NCI-H748 treated with DMSO at 0.1 percent for 48 hours (cell line): ENCODE data around the gene C1QL2.

Experiments
- DNase-seq: peaks from one replicate; lab custom pipeline; 2025; lab: John Stamatoyannopoulos, UW

The C1QL2 gene

DNA sequence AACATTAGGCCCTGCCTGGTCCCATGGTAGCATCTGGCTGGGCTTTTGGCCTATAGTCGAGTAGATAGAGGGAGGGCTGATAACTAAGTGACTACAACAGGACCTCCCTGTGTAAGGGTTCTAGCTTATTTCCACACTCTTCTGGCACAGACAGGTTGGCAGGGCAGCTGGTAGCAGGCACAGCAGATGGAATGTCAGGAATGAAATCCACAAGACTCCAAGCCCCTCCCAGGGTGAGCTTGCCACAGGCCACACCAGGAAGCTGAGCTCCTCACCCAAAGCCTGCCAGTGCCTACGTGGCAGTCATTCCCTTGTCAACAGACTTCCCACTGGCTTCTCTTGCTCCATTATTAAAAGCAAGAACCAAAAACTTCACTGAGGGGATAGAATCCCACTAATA, 20.7 kb upstream of the C1QL2 start:
- DNase-seq, result no peak

GRCh38 chr2:119178776-119179175, 20.2 kb upstream of the C1QL2 start:
- DNase-seq, result no peak

DNA sequence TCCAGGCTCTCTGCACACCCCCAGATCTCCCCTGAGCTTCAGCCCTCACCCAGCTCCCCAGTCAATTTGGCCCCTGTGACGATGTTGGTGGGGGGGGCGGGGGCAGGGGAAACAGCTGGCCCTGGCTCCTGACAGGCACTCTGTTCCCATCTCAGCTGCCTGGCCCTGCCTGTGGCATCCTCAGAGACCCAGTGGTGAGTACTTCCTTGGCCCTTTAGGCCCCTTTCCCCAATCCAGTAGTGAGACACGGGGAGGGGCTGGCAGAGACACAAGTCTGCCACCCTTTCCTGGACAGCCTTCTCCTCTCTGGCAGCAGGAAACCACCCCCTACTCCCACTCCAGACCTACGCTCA, 19.3 kb upstream of the C1QL2 start:
- no peak for DNase-seq

- DNase-seq, result no peak
Measured at GRCh38 chr2:119177171-119177837, 18.8 kb upstream of the C1QL2 start.

DNA sequence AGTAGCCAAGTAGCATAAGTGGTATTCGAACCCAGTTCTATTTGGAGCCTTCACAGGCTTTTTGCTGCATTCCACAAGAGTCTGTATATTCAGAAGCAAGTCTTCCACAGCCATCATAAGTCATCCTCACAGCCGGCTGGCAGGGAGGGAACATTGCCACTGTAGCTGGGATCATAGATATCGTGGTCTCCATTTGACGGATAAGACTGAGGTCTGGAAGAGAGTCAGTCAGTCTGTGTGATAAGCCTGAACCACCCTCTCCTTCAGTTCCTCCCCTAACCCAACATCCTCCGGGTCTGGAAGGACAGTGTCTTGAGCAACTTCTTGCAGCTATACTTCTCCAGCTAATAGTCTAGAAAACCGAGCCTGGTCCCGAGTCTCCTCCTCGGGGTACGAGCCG, 17.0 kb upstream of the C1QL2 start:
- DNase-seq, result no peak

DNA sequence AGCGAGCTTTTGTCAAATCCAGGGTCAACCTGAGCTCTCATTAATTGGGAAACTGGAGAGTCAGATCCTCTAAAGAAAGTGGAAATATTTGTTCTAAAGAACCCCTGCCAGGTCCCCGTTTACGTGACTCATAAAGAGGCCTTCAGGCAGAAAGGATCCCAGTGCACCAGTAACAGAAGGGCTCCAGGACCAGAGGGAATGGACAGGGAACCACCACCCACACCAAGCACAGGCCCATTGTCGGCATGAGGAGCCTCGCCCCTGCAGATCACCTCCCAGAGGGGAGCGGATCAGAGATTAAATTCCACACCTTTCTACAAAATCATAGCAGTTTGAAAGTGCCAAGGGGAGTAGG, 16.4 kb upstream of the C1QL2 start:
- DNase-seq, result no peak

DNA sequence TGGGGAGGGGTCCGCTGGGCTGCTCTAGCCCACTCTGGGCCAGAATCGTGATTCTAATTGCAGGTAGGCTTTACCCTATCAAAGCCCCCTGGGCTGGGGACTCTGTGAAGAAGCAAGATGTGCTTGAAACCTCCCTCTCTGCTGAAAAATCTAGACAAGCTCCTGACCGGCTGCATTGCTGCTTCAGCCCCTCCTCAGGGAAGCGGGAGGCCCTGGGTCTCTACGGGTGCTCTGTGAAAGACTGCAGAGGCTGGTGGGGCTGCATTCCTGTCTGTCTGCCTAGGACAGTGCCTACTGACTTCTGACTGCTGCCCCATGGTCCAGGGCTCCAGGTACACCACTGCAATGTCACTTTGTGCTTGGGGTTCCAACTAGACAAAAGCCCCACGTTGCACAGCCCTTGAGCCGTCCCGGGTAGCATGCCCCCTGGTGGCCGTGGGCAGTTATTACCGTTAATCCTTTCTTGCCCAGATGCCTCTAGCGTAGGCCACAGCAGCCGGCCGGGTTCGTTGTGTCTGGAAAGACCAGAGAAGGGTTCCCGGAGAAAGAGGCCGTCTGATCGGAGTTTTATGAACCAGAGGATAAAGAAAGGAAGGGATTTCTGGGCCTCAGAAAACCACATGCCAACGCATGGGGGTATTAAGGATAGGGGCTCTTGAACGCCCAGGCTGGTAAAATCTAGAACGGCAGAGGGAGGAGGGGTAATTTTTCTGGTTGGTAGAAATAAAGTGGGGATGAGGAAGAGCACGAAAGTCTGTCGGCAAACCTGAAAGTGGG, 15.9 kb upstream of the C1QL2 start:
- DNase-seq, result peak; percentile 18

DNA sequence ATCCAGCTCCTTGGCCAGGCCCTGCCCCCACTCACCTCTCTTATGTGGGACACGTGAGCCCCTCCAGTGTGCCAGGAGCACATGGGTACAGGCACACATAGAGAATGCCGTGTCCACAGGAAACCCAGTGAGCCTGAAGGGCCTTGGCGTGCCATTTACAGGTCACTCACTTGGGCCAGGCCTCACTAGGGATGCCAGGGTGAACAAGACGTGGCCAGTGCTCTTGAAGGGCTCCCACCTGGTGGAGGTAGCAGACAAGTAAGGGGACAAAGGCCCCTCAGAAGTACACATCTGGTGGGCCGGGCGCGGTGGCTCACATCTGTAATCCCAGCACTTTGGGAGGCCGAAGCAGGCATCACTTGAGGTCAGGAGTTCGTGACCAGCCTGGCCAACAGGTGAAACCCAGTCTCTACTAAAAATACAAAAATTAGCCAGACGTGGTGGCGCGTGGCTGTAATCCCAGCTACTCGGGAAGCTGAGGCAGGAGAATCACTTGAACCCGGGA, 15.1 kb upstream of the C1QL2 start:
- no peak for DNase-seq

- no peak for DNase-seq
Measured at GRCh38 chr2:119170504-119170903, 12.0 kb upstream of the C1QL2 start.

GRCh38 chr2:119169717-119170116, 11.2 kb upstream of the C1QL2 start:
- no peak for DNase-seq

GRCh38 chr2:119160361-119160990, 1.9 kb upstream of the C1QL2 start:
- no peak for DNase-seq

- no peak for DNase-seq
Measured at GRCh38 chr2:119157850-119158511, 570 bp downstream of the C1QL2 start.

DNA sequence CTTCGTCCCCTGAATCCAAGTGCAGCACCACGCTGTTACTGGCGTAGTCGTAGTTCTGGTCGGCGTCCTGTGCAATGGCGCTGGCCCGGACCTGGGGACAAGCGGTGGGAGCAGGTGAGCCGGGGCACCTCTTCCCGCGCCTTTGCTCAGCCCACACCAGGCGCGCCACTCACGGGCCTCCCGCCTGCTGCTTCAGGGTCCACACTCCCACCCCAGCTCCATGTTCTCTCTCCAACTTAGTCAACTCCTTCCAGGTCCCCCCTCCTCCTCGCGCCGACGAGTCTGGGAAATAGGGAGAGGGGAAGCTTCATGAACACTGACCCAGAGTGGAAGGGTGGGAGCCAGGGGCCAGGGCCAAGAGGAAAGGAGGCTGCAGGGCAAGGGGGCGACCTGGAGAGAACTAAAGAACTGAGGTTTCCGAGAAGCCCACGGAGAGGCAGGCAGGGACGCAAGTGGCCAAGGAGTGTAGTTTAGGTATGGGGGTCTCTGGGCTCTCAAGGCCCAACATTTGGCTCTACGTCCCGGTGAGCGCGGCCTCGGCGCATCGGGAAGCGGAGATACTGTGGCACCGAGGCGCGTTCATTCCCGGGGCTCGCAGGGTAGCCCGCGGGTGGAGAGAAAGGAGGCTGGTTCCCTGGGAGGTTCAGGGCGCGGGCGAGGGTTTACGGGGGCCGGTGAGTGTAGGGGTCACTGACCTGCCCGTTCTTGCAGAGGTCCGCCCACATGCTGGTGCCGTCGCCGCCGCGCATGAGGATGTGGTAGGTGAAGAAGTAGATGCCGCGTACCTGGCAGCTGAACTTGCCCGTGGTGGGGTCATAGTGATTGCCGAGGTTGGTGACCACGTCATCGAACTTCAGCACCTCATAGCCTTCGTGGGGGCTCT, 1.4 kb downstream of the C1QL2 start:
- DNase-seq, result no peak

DNA sequence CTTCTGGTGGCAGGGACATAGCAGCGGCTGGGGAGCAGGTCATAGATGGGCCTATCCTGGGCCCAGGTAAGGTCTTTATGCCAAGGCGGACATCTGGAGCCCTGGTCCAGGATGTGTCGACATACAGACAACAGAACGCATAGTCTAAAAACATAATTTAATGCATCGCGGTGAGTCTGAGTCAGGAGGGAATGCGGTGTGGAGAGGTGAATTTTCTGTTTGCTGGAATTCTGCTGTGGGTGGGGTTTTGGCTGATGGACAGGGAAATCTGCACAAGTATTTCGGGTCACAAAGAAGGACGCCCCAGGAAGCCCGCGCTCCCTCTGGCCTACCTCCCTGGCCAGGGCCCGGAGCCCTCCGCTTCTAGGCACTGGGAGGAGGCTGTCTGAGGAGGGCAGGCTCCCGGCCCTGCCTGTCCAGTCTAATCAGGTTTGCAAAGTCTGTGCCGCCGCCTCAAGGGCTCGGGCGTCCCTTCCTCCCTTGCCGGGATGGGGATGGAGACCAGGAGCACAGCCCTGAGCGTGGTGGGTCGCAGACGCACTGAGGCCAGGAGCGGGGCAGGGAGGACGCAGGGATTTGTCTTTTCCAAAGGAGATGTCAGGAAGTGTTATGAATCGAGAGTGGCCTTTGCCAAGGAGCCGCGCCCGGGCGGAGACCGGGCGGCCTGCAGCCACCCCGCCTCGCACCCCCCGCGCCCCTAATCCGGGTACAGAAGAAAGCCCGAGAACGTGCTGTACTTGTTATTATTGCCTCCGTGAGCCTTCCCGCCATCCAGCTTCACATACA, 2.3 kb downstream of the C1QL2 start:
- no peak for DNase-seq

DNA sequence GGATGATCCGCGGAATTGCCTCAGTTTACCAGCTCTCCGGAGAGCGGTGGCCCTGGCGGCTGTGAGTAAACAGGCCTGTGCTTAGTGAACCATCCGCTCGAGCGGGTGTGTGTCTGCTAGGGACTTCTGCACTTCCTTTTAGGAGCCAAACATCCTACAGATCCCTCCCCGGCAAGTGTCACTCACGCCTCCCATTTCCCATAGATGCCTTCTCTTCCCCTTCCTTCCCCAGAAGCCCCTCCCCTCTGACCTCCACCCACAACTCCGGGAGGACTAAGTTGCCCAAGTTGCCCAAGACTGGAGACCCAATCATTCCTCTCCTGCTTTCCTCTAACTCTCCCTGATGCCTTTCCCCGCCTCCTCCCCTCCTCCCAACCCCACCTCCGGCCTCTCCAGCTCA, 2.9 kb downstream of the C1QL2 start:
- DNase-seq, result no peak

- DNase-seq, result no peak
Measured at GRCh38 chr2:119154076-119154475, 4.5 kb downstream of the C1QL2 start.

DNA sequence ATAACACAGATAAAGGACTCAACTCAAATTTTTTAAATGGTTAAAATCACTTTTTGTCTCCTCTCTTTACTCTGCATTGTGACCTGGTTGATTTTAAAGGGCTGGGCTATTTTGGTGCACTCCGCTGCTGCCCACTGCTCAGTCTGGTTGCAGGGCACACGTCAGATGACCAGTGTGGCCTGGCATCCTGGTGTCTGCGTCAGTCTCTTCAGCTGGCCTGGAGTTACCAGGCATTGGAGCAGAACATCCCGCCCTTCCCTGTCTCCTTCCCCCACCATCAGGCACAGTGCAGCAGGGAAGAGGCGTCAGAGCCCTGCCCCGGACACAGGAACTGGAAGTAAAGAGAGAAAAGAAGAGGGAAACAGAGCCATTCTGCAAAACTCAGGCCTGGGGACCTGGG, 8.9 kb downstream of the C1QL2 start:
- DNase-seq, result no peak

GRCh38 chr2:119147776-119148715, 10.5 kb downstream of the C1QL2 start:
- DNase-seq, result no peak

GRCh38 chr2:119144806-119145205, 13.7 kb downstream of the C1QL2 start:
- DNase-seq, result no peak

DNA sequence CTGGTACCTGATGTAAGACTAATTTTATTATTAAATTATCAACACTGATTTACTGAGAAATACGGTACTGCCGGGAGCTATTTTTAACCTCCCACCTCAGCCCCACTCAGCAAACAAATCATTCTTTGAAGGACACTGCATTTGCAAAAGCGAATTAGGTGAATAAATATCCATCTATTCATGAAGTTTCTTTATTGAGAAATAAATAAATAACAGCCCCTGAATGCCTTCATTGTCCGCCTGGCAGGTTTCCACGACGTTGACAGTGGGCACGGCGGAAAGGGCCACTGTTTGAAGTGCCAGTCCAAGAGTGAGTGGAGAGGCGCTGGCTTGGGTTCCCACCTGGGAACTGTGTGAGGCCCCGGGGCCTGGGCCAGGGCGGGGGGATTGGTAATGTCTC, 15.7 kb downstream of the C1QL2 start:
- peak; percentile 52 for DNase-seq
